HG02852 (cell line): ENCODE results near the gene CDK5RAP3.
A peak's percentile ranks its signal among the peaks of the same experiment; 100 is the strongest.

Experiments used
- ATAC-seq: cut with Tn5 transposase; IDR thresholded peaks from one replicate; pipeline ENCODE4 v1.9.1; 2021; ENCODE audit warnings: mild to moderate bottlenecking, moderate library complexity; ENCODE audit not compliant: unreplicated experiment

The CDK5RAP3 gene

DNA sequence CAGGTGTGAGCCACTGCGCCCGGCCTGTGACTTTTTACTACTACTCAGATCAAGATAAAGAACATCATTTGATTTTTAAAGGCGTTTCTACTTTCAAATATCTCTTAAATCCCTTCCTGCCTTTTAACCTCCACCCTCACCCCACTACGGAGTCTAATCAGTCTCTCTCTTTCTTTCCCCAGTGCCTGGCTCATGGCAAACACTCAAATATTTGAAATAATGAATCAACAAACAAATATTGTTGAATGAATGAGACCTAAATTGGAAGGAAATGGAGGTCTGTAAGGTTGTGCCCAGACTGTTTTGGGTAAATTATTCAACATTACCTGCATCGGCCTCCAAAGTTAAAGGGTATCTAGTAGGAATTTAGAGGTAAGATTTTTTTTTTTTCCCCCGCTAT is 52.0 kb downstream of the CDK5RAP3 start:
- no peak for ATAC-seq

DNA sequence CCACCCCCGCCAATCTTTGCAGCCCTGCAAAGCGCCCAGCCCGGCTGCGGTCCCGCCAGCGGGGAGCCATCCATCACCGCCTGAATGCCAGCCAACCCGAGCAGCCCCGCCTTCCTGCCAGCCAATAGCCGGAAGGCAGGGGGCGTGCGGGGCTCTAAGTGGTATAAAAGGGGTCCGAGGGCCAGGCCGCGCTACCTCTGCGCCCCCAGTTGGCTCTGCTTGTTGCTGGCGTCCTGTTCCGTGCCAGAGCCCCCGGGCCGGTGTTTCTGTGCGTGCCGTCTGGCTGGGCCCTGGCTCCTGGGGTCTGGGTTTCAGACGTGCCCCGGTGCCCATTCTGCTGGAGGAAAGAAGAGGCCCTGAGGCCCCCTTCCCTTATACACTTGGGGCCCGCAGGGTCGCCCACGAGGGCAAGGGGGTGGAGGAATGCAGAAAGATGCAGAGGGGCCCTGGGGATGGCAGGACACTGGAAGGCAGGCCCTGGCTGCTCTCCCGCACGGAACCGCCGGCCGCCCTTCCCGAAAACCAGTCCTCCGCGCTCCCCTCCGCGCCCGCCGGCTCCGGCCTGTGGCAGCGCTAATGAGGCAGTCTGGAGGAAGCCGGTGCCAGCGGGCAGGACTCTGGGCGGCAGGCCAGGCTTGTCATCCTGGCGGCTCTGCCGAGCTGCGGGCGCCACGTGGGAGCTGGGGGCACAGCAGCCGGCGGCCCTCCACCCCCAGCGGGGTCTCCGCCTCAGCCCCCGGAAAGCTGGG is 52.7 kb downstream of the CDK5RAP3 start:
- no peak for ATAC-seq

DNA sequence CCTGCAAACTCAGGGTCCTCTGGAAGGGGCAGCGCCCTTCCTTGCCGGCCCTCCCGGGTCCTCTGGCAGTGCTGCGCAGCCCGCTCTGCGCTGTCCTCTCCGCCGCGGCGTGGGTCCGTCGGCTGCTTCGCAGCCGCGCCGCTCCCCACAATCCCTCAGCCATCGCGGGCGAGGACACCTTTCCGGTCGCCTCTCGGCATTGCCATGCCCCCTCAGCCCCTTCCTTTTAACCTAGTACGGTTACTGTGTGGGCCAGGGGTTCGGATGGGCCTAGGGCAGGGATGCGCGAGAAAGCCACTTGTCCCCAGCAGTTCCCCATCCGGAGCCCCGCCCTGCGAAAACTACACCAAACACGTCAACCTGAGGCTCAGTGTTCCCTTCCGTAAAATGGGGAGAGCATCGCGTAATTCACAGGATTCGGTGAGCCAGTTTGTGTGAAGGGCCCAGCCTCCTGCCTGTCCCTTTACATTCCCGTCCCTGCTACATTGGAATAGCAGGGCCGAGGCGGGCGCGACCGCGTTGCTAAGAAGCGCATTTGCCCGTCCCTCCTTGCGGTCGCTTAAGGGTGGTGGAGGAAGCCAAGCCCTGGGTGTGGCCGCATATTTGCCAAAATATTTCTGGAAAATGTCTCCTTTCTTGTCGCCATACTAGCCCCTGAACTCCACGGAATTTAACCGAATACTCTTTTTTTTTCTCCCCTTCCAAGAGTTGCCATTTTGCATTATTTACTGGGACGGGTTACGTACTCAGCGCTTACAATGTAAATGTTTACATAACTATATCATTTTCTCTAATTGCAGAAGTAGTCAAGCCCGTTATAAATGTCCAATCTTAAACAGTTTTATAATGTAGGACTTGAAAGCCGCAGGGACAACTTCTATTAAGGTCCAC is 53.5 kb downstream of the CDK5RAP3 start:
- peak; percentile 2 for ATAC-seq

DNA sequence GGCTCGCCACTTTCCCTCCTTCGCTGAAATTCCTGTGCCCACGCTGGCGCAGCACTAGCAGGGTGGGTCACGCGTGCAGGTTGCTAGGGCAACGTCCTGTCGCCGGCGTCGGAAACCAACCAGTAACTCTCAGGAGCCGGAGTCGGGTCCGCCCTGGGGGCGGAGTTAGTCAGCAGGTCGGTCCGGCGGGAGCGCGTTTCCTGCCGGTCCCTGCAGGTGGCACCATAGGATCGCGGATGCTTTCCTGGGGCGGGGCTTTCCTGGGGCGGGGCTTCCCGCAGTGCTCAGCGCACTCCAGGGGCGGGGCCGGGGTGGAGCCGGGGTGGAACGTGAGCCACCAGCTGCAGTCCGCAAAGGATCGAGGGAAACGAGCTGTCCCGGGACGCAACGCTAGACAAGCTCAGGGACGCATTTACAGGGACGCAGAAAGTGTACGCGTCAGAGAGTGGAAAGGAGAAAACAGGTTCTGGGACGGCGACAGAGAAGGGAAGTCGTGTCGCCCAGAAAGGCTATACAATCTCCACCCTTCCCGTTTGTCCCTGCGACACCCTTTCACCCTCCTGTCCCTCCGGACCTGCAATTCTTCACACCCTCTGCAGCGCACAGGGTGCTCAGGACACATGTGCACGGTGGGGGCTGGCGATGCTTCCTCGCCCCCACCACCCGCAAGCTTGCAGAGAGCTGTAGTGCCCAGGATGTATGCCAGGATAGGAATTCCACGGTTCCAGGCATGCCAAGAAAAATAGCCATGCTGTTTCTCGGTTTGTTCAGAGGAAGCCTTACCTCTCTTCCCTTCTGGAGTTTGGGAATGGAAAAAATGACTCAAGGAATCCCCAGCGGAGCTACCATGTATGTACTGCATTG is 54.4 kb downstream of the CDK5RAP3 start:
- peak; percentile 84 for ATAC-seq

DNA sequence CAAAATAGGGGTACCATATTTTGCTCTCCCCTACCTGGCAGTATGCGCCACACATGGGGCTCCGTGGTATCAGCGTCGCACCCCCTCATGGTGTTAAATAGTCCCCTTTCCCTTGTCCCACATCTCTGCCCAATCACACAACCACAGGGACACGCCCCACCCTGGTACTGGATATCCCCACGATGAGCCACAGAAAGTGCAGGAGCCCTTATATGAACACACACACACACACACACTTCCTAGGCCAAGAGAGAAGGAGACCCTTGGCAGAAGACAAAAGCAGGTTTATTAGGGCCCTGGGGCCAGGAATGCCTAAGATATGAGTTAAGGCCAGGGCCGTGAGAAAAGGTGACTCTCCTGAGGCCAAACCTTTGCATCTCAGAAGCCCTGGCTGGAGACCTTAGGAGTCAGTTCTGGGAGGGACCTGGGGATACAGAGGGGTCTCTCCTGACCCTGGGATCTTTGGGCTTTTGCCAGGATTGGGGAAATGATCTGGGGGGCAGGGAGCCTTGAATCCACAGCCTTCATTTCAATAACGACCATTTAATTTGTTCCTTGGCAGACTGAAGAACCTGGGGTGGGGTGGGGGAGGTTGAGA is 55.1 kb downstream of the CDK5RAP3 start:
- ATAC-seq, result no peak

DNA sequence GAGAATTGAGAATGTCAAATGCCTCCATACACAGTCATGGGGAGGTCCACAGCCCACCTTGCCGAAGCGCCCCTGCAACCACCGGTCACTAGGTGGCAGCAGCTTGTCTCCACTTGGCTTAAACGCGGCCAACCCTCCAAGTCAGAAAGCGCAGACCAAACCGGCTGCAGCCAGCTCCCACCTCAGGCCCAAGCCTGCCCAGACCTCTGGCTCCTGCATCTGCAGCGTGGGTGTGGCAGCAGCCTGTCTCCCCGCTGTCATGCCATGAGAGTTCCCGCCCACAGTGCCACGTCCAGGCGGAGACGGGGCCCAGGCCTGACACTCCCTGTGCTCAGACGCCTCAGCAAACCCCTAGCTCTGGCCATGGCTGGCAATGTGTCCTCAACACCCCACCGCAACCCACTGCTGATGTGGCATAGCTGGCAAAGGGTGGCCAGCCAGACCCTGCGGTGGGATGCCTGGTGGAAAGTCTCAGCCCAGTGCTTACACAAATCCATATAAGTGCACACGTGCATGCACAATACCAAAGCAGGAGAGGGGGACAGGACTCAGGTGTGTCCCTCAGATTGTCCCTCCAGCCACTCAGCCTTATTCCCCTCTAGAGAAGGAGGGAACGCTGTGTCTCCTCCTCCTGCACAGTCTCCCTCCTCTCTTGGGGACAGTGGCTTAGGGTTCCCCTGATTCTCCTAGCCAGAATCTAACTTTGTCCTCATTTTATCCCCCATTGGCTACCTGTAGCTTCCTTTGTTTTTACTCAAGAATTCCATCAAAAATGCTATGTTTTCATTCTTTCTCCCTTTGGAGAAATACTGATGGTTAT is 55.8 kb downstream of the CDK5RAP3 start:
- ATAC-seq, result no peak

DNA sequence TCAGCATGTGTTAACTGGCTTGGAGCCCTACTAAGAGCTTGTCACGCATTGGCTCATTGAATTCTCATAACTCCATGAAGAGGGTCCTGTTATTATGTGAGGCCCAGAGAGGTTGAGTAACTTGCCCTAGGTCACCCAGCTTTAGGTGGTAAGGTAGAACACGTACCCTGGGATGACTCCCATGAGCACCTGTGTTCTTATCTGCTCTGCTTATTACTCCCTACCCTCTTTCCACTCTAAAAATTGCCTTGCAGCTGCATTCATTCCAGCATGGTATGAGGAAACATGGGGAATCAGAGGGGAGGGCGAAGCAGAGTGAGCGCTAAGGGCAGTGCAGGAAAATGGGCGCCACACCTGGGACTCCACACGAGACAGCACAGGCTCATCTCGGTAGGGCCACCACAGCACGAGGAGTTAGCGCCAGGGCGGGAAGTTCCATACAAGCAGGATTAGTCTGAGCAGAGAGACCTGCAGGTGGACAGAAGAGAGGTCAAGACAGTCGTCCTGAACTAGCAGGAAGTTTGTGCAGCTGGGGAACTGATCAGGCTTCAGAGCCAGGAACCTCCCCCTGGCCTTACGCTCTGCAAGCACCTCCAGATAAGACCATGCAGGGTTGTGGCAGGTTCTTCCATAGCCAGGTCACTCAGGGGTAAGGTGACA is 56.5 kb downstream of the CDK5RAP3 start:
- ATAC-seq, result no peak

DNA sequence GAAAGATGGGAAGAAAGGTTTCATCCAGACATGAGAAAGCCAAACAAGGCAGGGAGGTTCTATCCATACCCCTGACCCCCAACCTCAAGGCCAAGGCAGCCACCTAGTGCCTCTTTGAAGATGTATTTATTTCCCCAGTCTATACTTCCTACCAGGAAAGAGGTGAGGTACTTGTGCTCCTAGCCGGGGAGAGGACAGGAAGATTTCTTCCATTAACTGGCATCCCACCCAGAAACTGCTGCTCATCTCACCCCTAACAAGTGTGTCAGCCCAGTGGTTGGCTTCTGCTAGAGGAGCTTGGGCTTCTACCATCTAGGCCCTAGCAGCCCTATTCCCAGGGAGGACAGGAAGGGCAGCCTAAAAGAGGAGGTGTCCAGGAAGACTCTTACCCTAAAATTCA is 57.8 kb downstream of the CDK5RAP3 start:
- ATAC-seq, result no peak

DNA sequence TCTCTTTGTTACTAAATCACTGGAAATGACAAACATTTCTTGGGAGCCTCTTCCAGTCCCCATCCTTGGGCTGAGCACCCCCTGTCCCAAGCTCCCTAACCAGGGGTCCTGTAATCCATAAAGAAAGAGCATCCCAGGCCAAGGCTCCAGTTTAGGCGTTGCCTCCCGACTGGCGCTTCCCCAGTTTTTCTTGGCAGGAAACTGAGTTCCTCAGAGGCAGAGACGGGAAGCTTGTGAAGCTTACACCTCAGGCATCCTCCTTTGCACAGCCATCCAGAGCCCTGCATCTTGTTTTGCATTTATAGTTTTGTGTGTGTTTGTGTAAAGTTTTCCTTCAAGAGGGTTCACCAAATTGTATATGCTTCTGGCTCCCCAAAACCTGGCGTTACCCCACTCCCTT is 59.6 kb downstream of the CDK5RAP3 start:
- ATAC-seq, result no peak
